Psoas muscle (tissue), 8 donors: ENCODE results near the gene CTBP2. TPM values are rescaled to one million over a fixed set of nuclear protein-coding genes. Genes with fewer than 3 reads are reported as not detected.

Experiments used
- ATAC-seq, 4 donors: fragments of 200-7000 bp; cut with Tn5 transposase; one replicate each; pipeline ENCODE4 v1.9.1; 2020; ENCODE audit warnings: moderate library complexity in 3 of 4, mild to moderate bottlenecking in 2 of 4
- DNase-seq, 2 donors: peaks; one replicate each; pipeline ENCODE4 v3.0.0-alpha.2; 2020
- H3K27ac ChIP-seq: fragments of 200-600 bp; one replicate; pipeline ENCODE4 v1.8.0; 2022
- H3K27me3 ChIP-seq, 3 donors: fragments of 200-600 bp in 1 of 3; one replicate each; pipeline versions ENCODE4 v1.6.1 to v1.8.0; 2013 to 2022; ENCODE audit warnings: low read length in 2 of 3, mild to moderate bottlenecking in 2 of 3, moderate library complexity in 1 of 3; ENCODE audit not compliant: insufficient read depth in 3 of 3
- H3K36me3 ChIP-seq, 2 donors: fragments of 200-600 bp in 1 of 2; one replicate each; pipeline versions ENCODE4 v1.6.1 to v1.8.0; 2013 to 2022; ENCODE audit warnings: low read depth in 1 of 2, mild to moderate bottlenecking in 1 of 2, moderate library complexity in 1 of 2; ENCODE audit not compliant: insufficient read depth in 1 of 2
- H3K4me1 ChIP-seq: fragments of 200-600 bp; one replicate; pipeline ENCODE4 v1.8.0; 2022
- H3K4me3 ChIP-seq: fragments of 200-600 bp; one replicate; pipeline ENCODE4 v1.8.0; 2022; ENCODE audit warnings: mild to moderate bottlenecking
- H3K9me3 ChIP-seq: fragments of 200-600 bp; one replicate; pipeline ENCODE4 v1.8.0; 2022
- CTCF ChIP-seq: fragments of 200-600 bp; IDR thresholded peaks from one replicate; pipeline ENCODE4 v1.8.0; 2022; ENCODE audit warnings: antibody characterized with exemption
- WGBS, 3 donors: extraction: QIAGEN DNeasy Blood & Tissue Kit; methylation state at CpG; one replicate each; pipeline versions ENCODE4 v1.1.6 to v1.1.7; 2013; 5-methylcytosine and 5-hydroxymethylcytosine counted together
- intact Hi-C, 2 donors: fragments of 100-400 bp; cut with DNase I; formaldehyde crosslinking; loops; one replicate each; pipeline versions ENCODE4 v1.11.0 to v1.14.2; 2022
- polyA plus RNA-seq, 3 donors: library from polyadenylated mRNA; stranded (reverse); fragments of 200-250 nt; gene quantifications; one replicate each; pipeline ENCODE4 v1.2.3, GENCODE V29; 2013
- total RNA-seq, 4 donors: library from RNA; stranded (reverse); fragmentation: NEBNext Ultra II Directional in 2 of 4; extraction: Animal tissue kit (Norgen Biotek cat#: 25700) in 2 of 4; gene quantifications; one replicate each; pipeline versions ENCODE4 v1.2.1 to v1.2.4, GENCODE V29; 2021 to 2023
- donor health status: healthy with polysubstance abuse.
- donor health status: DM: no; HTN: no; CAD: no; lungs with moderate emphysema.
- donor health status: Bipolar disorder and iron deficiency.
- donor health status: healthy.
- donor health status: DM: yes; HTN: yes; CAD: no.
- donor health status: DM: no; HTN: no; CAD: no.
- donor health status: DM: no; HTN: no; CAD: no.
- donor health status: DM: yes; HTN: yes; CAD: no.

Gene CTBP2
- total and polyA plus RNA-seq, 7 donors, result 14.7 to 49.8 (median 33.0) TPM

- ATAC-seq, result peak in 1 of 4 donors; percentile 16
- TF ChIP-seq CTCF, result no peak
- H3K9me3 ChIP-seq, result no peaks in the 10 kb centered on the region
- no peak overlapping the region for H3K27ac ChIP-seq
- peaks cover 7 to 66% of the 10 kb centered on the region in 2 donors for H3K36me3 ChIP-seq
- no peak for DNase-seq
- intact Hi-C loops, result no loop called here
- H3K27me3 ChIP-seq, result no peaks in the 10 kb centered on the region
- no peak overlapping the region for H3K4me3 ChIP-seq
- peaks cover 2% of the 10 kb centered on the region for H3K4me1 ChIP-seq
- 42 to 44% (median 43%) methylated on average over 6 of the region's 6 CpGs for WGBS, 3 donors
Observed at GRCh38 chr10:124983321-124983720, 177.0 kb downstream of the CTBP2 start.

GRCh38 chr10:124978376-124978725 lies 182.0 kb downstream of the CTBP2 start:
- Histone ChIP-seq H3K9me3 (no peaks in the 10 kb centered on the region), H3K27me3 (no peaks in the 10 kb centered on the region), H3K27ac (no peak overlapping the region), H3K4me1 (peaks cover 9% of the 10 kb centered on the region), H3K4me3 (no peak overlapping the region), H3K36me3 (peaks cover 7 to 46% of the 10 kb centered on the region in 2 donors)
- WGBS, 3 donors, result 26 to 65% (median 30%) methylated on average over 5 of the region's 5 CpGs
- ATAC-seq (peak; percentile 21 to 40 (median 28)), DNase-seq (no peak)
- no peak for TF ChIP-seq CTCF
- intact Hi-C loops, result loop anchor here in 1 of 2 donors (10.0 kb wide), 1 partner anchor 54 kb away; no protein-coding TSS in a partner anchor

- DNase-seq (no peak), ATAC-seq (peak; percentile 65 to 74 (median 70))
- no peaks in the 10 kb centered on the region for H3K27me3 ChIP-seq
- intact Hi-C loops, result loop anchor here in 1 of 2 donors (10.0 kb wide), 1 partner anchor 53 kb away; no protein-coding TSS in a partner anchor
- H3K27ac ChIP-seq, result no peak overlapping the region
- no peak for TF ChIP-seq CTCF
- H3K4me1 ChIP-seq, result peaks cover 9% of the 10 kb centered on the region
- peaks cover 7 to 46% of the 10 kb centered on the region in 2 donors for H3K36me3 ChIP-seq
- no peaks in the 10 kb centered on the region for H3K9me3 ChIP-seq
- H3K4me3 ChIP-seq, result no peak overlapping the region
- 49 to 64% (median 56%) methylated on average over 4 of the region's 4 CpGs for WGBS, 3 donors
Observed at GRCh38 chr10:124977648-124978375, 182.6 kb downstream of the CTBP2 start.

GRCh38 chr10:124977161-124977560 lies 183.2 kb downstream of the CTBP2 start:
- Histone ChIP-seq H3K9me3 (no peaks in the 10 kb centered on the region), H3K27me3 (no peaks in the 10 kb centered on the region), H3K4me3 (no peak overlapping the region), H3K36me3 (peaks cover 6 to 45% of the 10 kb centered on the region in 2 donors), H3K4me1 (peaks cover 9% of the 10 kb centered on the region), H3K27ac (no peak overlapping the region)
- peak in 1 of 4 donors; percentile 5 for ATAC-seq
- WGBS, 3 donors, result 74 to 93% (median 82%) methylated on average over 3 of the region's 3 CpGs
- TF ChIP-seq CTCF, result no peak
- no peak for DNase-seq
- intact Hi-C loops, result loop anchor here in 1 of 2 donors (10.0 kb wide), 1 partner anchor 52 kb away; no protein-coding TSS in a partner anchor
